Measurements from ENCODE around the gene SLC22A12. TPM values are rescaled to one million over a fixed set of nuclear protein-coding genes. Genes with fewer than 3 reads are reported as not detected.

Gene SLC22A12
- total and polyA plus RNA-seq, 2 of the 8 experiments (the other 6 are each of a cell fraction or from before 2014, with no cell fraction given), result not detected

DNA sequence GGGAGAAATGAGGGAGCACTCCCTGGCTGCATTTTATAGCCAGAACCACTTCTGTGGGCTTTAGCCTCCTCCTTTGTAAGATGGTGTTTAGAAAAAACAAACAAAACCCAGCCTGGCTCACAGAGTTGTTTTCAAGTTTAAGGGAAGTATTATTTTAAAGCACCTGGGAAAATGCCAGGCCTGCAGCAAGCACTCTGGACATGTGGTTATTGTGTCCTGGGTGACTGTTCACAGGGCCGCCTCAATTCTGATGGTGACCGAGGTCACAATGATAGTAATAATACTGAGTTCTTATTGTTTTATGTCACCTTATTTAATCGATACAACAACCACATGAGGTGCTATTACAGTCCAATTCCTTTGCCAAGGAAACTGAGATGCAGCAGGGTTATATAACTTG is 20.7 kb upstream of the SLC22A12 start:
- Histone ChIP-seq H3K4me1 (replicated peaks in 1 of 4; ENCODE audit: control insufficient read depth in 3 of 4, insufficient read depth in 4 of 4, low read length in 3 of 4) (peaks cover 0 to 28% (median 16%) of the 10 kb centered on the region in 4 experiments; a peak in 6 of 7 replicates), H3K23ac (ENCODE audit: insufficient read length) (no peak overlapping the region), H3K79me1 (ENCODE audit: low read depth, low read length) (no peaks in the 10 kb centered on the region), H2BK12ac (ENCODE audit: low read depth, low read length) (no peak overlapping the region), H3K56ac (replicated peaks; ENCODE audit: insufficient read length, low read depth, low read length) (no peak overlapping the region), H4K5ac (ENCODE audit: insufficient read length, low read depth, low read length) (no peak overlapping the region), H2BK15ac (ENCODE audit: low read length) (no peak overlapping the region), H4K8ac (ENCODE audit: extremely low read depth, insufficient read depth, low read length) (no peak overlapping the region), H3K4me2 (ENCODE audit: insufficient read depth in 1 of 2, low read depth in 2 of 2, low read length in 2 of 2) (no peak overlapping the region), H3K9me3 (ENCODE audit: insufficient read depth in 2 of 2, low read depth in 1 of 2, low read length in 1 of 2) (no peaks in the 10 kb centered on the region), H3K4ac (replicated peaks; ENCODE audit: insufficient read length, low read depth, low read length) (no peak overlapping the region), H3K18ac (ENCODE audit: extremely low read depth, low read length) (no peak overlapping the region), H3K23me2 (ENCODE audit: low read depth, low read length) (no peaks in the 10 kb centered on the region), H4K91ac (replicated peaks; ENCODE audit: insufficient read length, low read length) (no peak overlapping the region), H3K9ac (replicated peaks in 1 of 4; ENCODE audit: extremely low read depth in 1 of 4, low read depth in 3 of 4, low read length in 3 of 4) (no peak overlapping the region), H3K36me3 (ENCODE audit: control insufficient read depth in 2 of 4, insufficient read depth in 4 of 4, low read length in 3 of 4) (no peaks in the 10 kb centered on the region), H2BK20ac (ENCODE audit: low read length) (no peak overlapping the region), H2AK5ac (ENCODE audit: low read depth, low read length) (no peak overlapping the region), H2BK5ac (ENCODE audit: low read depth, low read length) (no peak overlapping the region), H4K20me1 (replicated peaks in 1 of 2; ENCODE audit: control insufficient read depth in 1 of 2, insufficient read depth in 2 of 2, low read length in 2 of 2) (no peaks in the 10 kb centered on the region), H3K27me3 (replicated peaks in 1 of 4; ENCODE audit: control insufficient read depth in 3 of 4, extremely low read depth in 1 of 4, insufficient read depth in 3 of 4, low read length in 3 of 4) (peaks cover 0 to 3% (median 0%) of the 10 kb centered on the region in 4 experiments; a peak in 2 of 7 replicates), H3K79me2 (ENCODE audit: control insufficient read depth in 1 of 2, insufficient read depth in 2 of 2, low read length in 2 of 2) (no peaks in the 10 kb centered on the region), H3K27ac (ENCODE audit: low read depth, low read length) (no peak overlapping the region), H2BK120ac (replicated peaks; ENCODE audit: low read depth, low read length) (no peak overlapping the region), H2AFZ (ENCODE audit: low read length) (no peak overlapping the region), H3K4me3 (ENCODE audit: extremely low read depth in 1 of 4, insufficient read depth in 2 of 4, low read depth in 3 of 4, low read length in 4 of 4) (no peak overlapping the region), H3K14ac (ENCODE audit: insufficient read length) (no peak overlapping the region)
- CTCF ChIA-PET (ENCODE audit: partially characterized antibody), result interaction anchor here (3.0 kb wide), 1 partner anchor 82 kb away, joined by 17 read pairs; no protein-coding TSS in a partner anchor
- WGBS, 2 experiments (ENCODE audit: extremely low coverage in 1 of 2, insufficient coverage in 1 of 2, insufficient read length in 1 of 2, insufficient replicate concordance in 2 of 2, low coverage in 1 of 2, low lambda C conversion rate in 2 of 2, missing lambda C conversion rate in 1 of 2), result 82% methylated on average over 3 of the region's 3 CpGs; no CpG with 5 or more reads in 1 of the 2 experiments
- TF ChIP-seq PHF8 (conservative IDR thresholded peaks at IDR 0.05; ENCODE audit: low read depth, low read length) (no peak), NANOG (IDR thresholded peaks at IDR 0.05; ENCODE audit: insufficient read depth, low read depth, low read length, poor library complexity, severe bottlenecking) (no peak), BACH1 (IDR thresholded peaks at IDR 0.05; ENCODE audit: low read length) (no peak), POLR2A (IDR thresholded peaks at IDR 0.05; ENCODE audit: control extremely low read depth in 1 of 2, low read depth in 2 of 2, low read length in 2 of 2) (no peak)
- TF ChIP-seq, protein P1, sequence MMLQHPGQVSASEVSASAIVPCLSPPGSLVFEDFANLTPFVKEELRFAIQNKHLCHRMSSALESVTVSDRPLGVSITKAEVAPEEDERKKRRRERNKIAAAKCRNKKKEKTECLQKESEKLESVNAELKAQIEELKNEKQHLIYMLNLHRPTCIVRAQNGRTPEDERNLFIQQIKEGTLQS (IDR thresholded peaks at IDR 0.05; ENCODE audit: insufficient read depth, low read depth, low read length), result no peak
- TF ChIP-seq, protein P2, sequence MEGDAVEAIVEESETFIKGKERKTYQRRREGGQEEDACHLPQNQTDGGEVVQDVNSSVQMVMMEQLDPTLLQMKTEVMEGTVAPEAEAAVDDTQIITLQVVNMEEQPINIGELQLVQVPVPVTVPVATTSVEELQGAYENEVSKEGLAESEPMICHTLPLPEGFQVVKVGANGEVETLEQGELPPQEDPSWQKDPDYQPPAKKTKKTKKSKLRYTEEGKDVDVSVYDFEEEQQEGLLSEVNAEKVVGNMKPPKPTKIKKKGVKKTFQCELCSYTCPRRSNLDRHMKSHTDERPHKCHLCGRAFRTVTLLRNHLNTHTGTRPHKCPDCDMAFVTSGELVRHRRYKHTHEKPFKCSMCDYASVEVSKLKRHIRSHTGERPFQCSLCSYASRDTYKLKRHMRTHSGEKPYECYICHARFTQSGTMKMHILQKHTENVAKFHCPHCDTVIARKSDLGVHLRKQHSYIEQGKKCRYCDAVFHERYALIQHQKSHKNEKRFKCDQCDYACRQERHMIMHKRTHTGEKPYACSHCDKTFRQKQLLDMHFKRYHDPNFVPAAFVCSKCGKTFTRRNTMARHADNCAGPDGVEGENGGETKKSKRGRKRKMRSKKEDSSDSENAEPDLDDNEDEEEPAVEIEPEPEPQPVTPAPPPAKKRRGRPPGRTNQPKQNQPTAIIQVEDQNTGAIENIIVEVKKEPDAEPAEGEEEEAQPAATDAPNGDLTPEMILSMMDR (IDR thresholded peaks at IDR 0.05; ENCODE audit: control extremely low read depth in 1 of 3, insufficient read depth in 1 of 3, low read depth in 1 of 3, low read length in 3 of 3), result no peak
- no peak for FAIRE-seq
- POLR2A ChIA-PET (ENCODE audit: partially characterized antibody), result no interaction called here
- DNase-seq (ENCODE audit: low read depth in 1 of 2, low spot score in 2 of 2), result no peak

All from H1 (cell line).